Ascending aorta (tissue), 2 donors: ENCODE data around the gene ILDR1. TPM values are rescaled to one million over a fixed set of nuclear protein-coding genes. Genes with fewer than 3 reads are reported as not detected.

ENCODE experiments used
- DNase-seq, 2 donors: peaks; one replicate each; pipeline ENCODE4 v3.0.0-alpha.2; 2019; ENCODE audit warnings: low spot score in 2 of 2
- H3K27ac ChIP-seq, 2 donors: fragments of 200-600 bp; sonication (generic); one replicate each; pipeline ENCODE4 v1.5.1; 2016 to 2017; ENCODE audit warnings: mild to moderate bottlenecking in 1 of 2
- H3K27me3 ChIP-seq: fragments of 200-600 bp; sonication (generic); one replicate; pipeline ENCODE4 v1.5.1; 2017
- H3K36me3 ChIP-seq, 2 donors: fragments of 200-600 bp; sonication (generic); one replicate each; pipeline ENCODE4 v1.5.1; 2016
- H3K4me1 ChIP-seq, 2 donors: fragments of 200-600 bp; sonication (generic); one replicate each; pipeline ENCODE4 v1.5.1; 2016 to 2017; ENCODE audit warnings: mild to moderate bottlenecking in 1 of 2
- H3K4me3 ChIP-seq, 2 donors: fragments of 200-600 bp; sonication (generic); one replicate each; pipeline ENCODE4 v1.5.1; 2016 to 2017; ENCODE audit warnings: mild to moderate bottlenecking in 1 of 2
- H3K9me3 ChIP-seq, 2 donors: fragments of 200-600 bp; sonication (generic); one replicate each; pipeline ENCODE4 v1.5.1; 2016
- CTCF ChIP-seq, 3 experiments: fragments of 200-600 bp in 2 of 3; fragments of 450-650 bp in 1 of 3; sonication (generic) in 2 of 3; IDR thresholded peaks; one replicate each; pipeline ENCODE4 v1.5.1; 2016 to 2019; ENCODE audit warnings: antibody characterized with exemption in 3 of 3, mild to moderate bottlenecking in 1 of 3, moderate library complexity in 1 of 3
- intact Hi-C: fragments of 100-400 bp; cut with DNase I; formaldehyde crosslinking; loops from one replicate; pipeline ENCODE4 v1.15.1; 2023
- total RNA-seq: library from RNA; depleted of rRNA; stranded (reverse); fragments of >200 nt; gene quantifications from one replicate; pipeline ENCODE4 v1.1.0, GENCODE V29; 2016

The ILDR1 gene
- total RNA-seq, 1 donor from 2014 or later: not detected

GRCh38 chr3:121975702-121976302 lies 46.2 kb downstream of the ILDR1 start:
- intact Hi-C loops: no loop called here
- no peaks in the 10 kb centered on the region for H3K9me3 ChIP-seq
- no peaks in the 10 kb centered on the region for H3K27me3 ChIP-seq
- TF ChIP-seq CTCF (IDR thresholded peaks at IDR 0.05): no peak
- no peaks in the 10 kb centered on the region for H3K36me3 ChIP-seq
- no peaks in the 10 kb centered on the region for H3K4me1 ChIP-seq
- no peak overlapping the region for H3K4me3 ChIP-seq
- DNase-seq: no peak
- H3K27ac ChIP-seq: no peak overlapping the region

- H3K36me3 ChIP-seq: no peaks in the 10 kb centered on the region
- intact Hi-C loops: no loop called here
- TF ChIP-seq CTCF (IDR thresholded peaks at IDR 0.05): no peak
Measured at GRCh38 chr3:121974601-121975111, 47.4 kb downstream of the ILDR1 start.

GRCh38 chr3:121970047-121970446 lies 52.0 kb downstream of the ILDR1 start:
- intact Hi-C loops: no loop called here
- no peak for TF ChIP-seq CTCF (IDR thresholded peaks at IDR 0.05)

More at GRCh38 chr3:121974601-121975111, 47.4 kb downstream of the ILDR1 start:
- Histone ChIP-seq H3K4me3 (no peak overlapping the region), H3K4me1 (no peaks in the 10 kb centered on the region), H3K9me3 (no peaks in the 10 kb centered on the region), H3K27me3 (no peaks in the 10 kb centered on the region), H3K27ac (no peak overlapping the region)
- no peak for DNase-seq

GRCh38 chr3:121969631-121970030 lies 52.4 kb downstream of the ILDR1 start:
- H3K4me1 ChIP-seq: no peaks in the 10 kb centered on the region
- intact Hi-C loops: no loop called here
- H3K4me3 ChIP-seq: no peak overlapping the region
- H3K36me3 ChIP-seq: no peaks in the 10 kb centered on the region
- no peak for TF ChIP-seq CTCF (IDR thresholded peaks at IDR 0.05)
- DNase-seq: no peak
- no peaks in the 10 kb centered on the region for H3K9me3 ChIP-seq
- no peak overlapping the region for H3K27ac ChIP-seq
- no peaks in the 10 kb centered on the region for H3K27me3 ChIP-seq

More at GRCh38 chr3:121970047-121970446, 52.0 kb downstream of the ILDR1 start:
- DNase-seq: no peak
- H3K27me3 ChIP-seq: no peaks in the 10 kb centered on the region
- H3K9me3 ChIP-seq: no peaks in the 10 kb centered on the region
- no peaks in the 10 kb centered on the region for H3K36me3 ChIP-seq
- no peak overlapping the region for H3K27ac ChIP-seq
- no peaks in the 10 kb centered on the region for H3K4me1 ChIP-seq
- H3K4me3 ChIP-seq: no peak overlapping the region

GRCh38 chr3:121963608-121964007 lies 58.4 kb downstream of the ILDR1 start:
- Histone ChIP-seq H3K4me3 (no peak overlapping the region), H3K9me3 (no peaks in the 10 kb centered on the region), H3K36me3 (no peaks in the 10 kb centered on the region), H3K27me3 (no peaks in the 10 kb centered on the region), H3K4me1 (no peaks in the 10 kb centered on the region), H3K27ac (no peak overlapping the region)
- DNase-seq: no peak
- no peak for TF ChIP-seq CTCF (IDR thresholded peaks at IDR 0.05)
- intact Hi-C loops: no loop called here
